Fibroblast of skin of scalp (primary cell): Measurements from ENCODE around the gene FCRLB.
"Not testable (repeated sequence)": the region's sequence is repeated elsewhere in the genome, so short reads cannot be mapped to it uniquely, and the experiment has no call there.

Source experiments
- DNase-seq: peaks from one replicate; pipeline ENCODE4 v3.0.0-alpha.2; 2013

The FCRLB gene

DNA sequence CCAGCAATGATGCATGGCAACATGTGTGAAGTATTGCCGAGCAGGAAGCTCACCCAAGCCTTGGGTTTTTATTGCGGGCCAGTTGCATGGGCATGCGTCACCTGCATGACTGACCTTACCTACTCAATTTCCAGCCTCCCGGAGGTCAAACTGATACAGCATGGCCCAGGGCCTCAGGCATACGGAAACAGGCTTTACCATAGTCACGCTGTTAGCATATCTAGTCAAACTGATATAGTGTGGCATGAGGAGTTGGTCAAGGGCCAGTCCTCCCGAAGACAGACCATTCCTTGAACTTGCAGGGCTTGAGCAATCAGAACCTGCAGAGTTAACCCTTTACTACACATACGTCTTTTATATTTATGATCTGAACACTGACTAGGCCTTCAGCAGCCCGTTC is 21.9 kb downstream of the FCRLB start:
- no peak for DNase-seq

GRCh38 chr1:161747801-161748200 is 26.5 kb downstream of the FCRLB start:
- no peak for DNase-seq

GRCh38 chr1:161749509-161750407 is 28.4 kb downstream of the FCRLB start, which contains the start of gene DUSP12:
Gene DUSP12 (plus strand): TSS chr1:161749786. CDS start chr1:161749802, 16 bp downstream.
- DNase-seq: peak; percentile 97

DNA sequence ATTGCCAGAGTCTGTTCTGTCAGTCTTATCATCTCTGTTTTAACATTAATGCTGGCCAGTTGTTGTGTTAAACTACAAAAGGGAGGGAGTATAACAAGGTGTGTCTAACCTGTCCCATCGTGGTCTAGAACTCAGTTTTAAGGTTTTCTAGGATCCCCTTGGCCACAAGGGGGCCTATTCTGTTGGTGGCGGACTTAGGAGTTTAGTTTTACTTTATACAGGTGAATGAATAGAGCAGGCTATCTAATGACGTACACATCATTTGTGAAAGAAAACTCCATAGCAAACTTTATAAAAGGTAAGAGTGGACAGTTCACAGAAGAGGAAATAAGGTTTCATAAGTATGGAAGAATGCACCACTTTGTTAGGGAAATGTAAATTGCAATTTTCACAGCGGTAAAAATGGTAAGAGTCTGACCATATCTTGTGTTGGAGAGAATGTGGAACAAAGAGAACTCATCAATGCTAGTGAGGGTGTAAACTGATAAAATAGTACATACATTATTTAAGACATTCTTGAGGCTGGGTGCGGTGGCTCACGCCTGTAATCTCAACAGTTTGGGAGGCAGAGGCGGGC is 42.3 kb downstream of the FCRLB start:
- no peak for DNase-seq

GRCh38 chr1:161766102-161766981 is 45.0 kb downstream of the FCRLB start, which contains the start of gene ATF6:
Gene ATF6 (plus strand): TSS chr1:161766320. CDS start chr1:161766361, 41 bp downstream.
- DNase-seq: peak; percentile 94

DNA sequence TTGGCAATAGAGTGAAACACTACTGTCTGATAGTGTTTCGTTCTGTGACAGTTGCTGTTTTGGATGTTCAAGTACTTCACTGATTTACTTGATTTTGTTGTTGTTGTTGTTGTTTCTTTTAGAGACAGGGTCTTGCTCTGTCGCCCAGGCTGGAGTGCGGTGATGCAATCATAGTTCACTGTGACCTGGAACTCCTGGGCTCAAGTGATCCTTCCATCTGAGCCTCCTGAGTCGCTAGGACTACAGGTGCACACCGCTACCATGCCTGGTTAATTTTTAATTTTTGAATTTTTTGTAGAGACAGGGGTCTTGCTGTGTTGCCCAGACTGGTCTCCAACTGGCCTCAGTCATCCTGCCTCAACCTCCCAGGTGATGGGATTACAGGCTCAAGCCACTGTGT is 47.1 kb downstream of the FCRLB start:
- DNase-seq: no peak

DNA sequence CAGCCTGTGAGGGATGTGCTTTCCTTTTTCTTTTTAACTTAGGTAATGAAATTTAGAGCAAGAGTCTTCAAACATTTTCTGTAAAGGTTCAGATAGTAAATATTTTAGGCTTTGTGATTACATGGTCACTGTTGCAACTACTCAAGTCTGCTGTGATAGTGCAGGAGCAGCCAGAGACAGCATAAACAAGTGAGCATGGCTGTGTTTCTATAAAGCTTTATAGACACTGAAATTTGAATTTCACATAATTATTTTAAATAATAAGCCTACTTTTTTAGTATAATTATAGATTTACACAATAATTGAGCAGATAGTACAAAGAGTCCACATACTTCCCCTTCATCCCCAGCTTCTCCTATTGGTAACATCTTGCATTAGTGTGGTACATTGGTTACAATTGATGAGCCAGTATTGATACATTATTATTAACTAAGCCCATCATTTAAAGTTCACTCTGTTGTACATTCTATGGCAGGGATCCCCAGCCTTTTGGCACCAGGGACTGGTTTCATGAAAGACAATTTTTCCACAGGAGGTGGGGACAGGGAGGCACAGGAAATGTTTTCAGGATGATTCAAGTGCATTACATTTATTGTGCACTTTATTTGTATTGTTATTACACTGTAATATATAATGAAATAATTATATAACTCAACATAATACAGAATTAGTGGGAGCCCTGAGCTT is 47.8 kb downstream of the FCRLB start:
- DNase-seq: no peak

DNA sequence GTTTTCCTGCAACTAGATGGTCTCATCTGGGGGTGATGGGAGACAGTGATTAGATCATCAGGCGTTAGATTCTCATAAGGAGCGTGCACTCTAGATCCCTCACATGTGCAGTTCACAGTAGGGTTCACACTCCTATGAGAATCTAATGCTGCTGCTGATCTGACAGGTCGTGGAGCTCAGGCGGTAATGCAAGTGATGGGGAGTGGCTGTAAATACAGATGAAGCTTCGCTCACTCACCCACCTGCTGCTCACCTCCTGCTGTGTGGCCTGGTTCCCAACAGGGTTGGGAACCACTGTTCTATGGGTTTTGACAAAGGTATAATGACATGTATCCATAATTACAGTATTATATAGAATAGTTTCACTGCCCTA is 48.3 kb downstream of the FCRLB start:
- not testable (repeated sequence) for DNase-seq

DNA sequence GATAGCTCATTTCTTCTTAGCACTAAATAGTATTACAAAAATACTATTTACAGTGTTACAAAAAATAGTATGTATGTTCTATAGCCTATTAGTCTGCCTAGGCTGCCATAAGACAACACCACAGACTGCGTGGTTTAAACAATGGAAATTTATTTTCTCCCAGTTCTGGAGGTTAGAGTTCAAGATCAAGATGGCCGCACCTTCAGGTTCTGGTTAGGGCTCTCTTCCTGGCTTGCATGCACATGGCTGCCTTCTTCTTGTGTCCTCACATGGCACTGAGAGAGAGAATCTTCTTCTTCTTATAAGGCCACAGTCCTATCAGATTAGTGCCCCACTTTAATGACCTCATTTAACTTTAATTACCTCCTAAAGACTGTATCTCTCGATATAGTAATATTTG is 48.9 kb downstream of the FCRLB start:
- DNase-seq: no peak

DNA sequence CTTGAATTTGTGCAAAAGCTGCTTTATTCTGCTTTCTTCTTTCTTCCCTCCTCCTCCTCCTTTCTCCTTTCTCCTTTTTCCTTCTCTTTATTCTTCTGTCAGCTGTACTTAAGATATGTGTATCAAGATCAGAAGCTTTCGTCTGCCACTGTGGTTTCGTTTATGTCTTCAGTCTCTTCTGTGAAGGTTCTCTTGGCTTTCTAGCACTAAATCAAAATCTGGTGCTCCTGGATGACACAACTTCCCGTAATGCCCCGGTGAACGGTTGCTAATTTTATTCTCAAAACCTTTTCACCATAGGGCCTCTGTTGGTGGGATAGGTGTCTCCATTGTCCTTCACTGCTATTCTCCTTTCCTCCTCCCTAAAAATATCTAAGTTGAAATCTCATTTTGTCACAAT is 49.8 kb downstream of the FCRLB start:
- no peak for DNase-seq

DNA sequence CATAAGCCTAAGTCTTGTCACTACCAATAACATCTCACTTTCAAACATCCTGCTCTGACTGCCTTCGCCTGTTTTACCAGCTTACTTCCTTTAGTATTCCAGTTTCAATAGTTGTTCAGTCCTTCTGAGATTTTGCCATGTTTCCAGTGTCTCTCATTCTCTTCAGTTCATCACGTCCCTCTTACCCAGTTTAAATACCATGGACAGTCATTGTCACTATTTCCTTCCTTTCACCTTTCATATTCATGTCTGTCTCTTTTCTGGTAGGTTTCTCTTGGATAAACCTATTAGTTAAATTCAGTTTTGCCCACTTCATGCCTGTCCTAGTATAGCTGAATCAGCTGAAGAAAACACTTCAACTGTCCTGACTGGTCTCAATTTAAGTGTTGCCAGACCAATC is 50.6 kb downstream of the FCRLB start:
- DNase-seq: no peak

GRCh38 chr1:161772397-161772796 is 51.1 kb downstream of the FCRLB start:
- no peak for DNase-seq

- no peak for DNase-seq
These were observed 52.4 kb downstream of the FCRLB start for GRCh38 chr1:161773791-161774190.

- no peak for DNase-seq
These were observed 55.9 kb downstream of the FCRLB start for GRCh38 chr1:161777261-161777660.
